CD4-positive, alpha-beta T cell treated with Interleukin-2 at 100 ng/mL for 4 hours (primary cell): ENCODE results near the gene SLC2A4.
A peak's percentile ranks its signal among the peaks of the same experiment; 100 is the strongest.

Source experiments
- DNase-seq: peaks from one replicate; pipeline ENCODE4 v3.0.0-alpha.2; 2020; ENCODE audit warnings: low spot score

SLC2A4 gene

DNA sequence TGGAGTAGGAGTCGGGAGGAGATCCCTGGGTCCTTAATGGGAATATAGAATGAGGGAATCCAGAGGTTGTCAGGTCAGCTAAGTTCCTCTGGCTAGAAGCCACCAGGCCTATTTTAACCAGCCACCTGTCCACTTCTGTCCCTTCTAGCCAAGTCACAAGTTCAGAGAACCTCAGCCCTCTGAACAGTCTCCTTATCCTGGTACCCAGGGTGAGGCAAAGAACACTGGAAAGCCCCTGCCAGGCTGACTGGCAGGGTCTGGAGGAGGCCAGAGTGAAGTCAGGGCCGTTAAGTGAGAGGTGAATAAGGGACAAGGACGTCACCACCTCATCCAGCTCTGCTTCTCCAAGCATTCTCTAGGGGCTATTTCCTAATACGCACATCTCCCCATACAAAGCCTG, 32.7 kb upstream of the SLC2A4 start:
- no peak for DNase-seq

DNA sequence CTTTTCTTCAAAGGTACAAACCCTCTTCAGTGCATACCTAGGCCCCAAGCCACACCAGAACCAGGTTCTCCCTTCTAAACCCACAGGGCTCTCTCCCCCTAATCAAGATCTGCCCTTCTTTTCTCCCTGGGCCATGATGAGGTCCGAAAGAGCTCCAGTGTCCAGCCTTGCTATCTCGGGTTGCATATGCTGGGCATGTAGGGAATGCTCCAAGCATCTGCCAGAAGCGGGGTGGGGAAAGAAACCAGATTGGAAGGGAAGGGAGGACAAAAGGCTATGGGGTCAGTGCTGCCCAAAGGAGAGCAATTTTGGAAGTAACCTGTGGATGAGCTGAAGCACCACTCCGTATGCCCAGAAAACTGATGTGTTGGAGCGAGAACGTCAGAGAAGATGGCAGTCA, 32.3 kb upstream of the SLC2A4 start:
- no peak for DNase-seq

DNA sequence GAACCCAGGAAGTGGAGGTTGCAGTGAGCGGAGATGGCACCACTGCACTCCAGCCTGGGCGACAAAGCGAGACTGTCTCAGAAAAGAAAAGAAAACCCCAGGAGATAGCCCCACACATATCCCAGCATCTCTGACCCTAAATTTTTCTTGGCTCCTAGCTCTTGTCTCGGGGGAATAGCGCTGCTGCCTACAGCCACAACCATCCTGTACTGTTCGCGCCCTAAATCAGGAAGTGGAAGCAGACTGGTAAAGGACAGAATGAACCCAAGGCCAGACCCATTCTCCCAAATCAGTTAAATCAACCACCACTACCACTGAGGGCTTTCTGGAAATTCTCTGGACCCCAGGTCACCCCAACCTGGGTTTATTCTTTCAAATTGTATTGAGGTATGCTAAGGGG, 31.7 kb upstream of the SLC2A4 start:
- DNase-seq, result no peak

DNA sequence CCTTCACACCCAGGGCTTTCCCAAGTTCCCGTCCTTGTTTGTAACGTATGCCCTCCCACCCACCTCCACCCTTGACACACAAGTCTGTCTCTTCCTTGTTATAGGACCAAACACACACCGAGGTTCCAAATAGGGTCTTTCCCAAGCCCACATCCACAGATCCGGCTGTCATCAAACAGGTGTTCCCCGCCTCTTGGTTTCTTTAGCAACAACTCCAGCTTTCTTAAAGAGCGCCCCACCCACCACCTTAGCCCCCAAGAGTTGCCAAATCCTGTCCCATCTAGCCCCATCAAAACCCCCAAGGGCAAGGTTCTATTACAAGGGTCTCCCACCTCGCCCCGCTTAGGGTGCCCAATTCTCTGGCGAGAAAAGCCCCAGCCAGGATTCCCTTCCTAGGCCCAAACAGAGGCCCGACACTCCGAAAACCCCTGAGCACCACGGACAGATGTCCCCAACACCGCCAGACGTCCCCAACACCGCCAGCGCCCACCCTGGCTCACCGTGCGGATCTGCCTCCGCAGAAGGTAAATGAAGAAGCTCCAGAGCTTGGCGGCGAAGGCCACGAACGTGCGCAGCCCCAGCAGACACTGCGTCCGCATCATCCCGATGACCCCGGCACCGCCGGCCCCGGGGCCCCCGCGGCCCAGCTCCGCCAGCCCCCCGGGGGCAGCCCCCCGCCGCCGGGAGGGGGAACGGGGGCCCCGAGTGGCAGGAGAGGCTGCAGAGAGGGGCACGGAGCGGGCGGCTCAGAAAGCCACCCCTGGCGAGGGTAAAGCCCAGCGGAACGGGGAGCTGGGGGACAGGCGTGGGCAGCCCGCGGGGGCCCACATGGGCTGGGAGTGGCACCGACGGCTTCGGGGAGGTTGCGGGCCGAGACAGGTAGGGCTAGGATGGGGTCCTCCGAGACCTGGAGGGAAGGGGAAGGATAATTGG, 30.6 kb upstream of the SLC2A4 start:
- no peak for DNase-seq

DNA sequence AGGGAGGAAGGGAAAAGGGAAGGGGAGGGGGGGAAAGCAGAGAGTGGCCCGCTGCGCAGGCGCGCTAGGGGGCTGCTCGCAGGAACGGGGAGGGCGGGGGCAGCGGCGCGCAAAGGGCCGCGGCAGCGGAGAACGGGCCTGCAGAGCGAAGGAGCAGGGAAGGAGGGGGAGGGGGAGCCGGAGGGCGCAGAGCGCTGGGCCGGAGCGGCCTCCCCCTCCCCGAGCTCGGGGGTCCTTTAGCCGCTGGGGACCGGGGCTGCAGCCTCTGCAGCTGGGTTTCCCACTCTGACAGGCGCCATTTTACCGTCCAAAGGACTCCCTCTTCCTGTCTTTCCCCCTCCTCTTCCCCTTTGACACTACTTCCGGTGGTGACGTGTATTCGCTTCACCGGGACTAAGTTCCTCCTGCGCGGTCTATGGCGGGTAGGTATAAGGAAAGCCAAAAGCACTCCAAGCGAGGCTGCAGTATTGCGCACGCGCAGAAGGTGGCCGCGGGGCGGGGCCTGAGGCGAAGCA, 29.8 kb upstream of the SLC2A4 start, which contains the start of gene CTDNEP1:
Gene CTDNEP1 (minus strand): TSS at position 74 of the 515 bp plus-strand sequence. CDS start 438 bp downstream, outside the sequence.
- peak; percentile 99 for DNase-seq

DNA sequence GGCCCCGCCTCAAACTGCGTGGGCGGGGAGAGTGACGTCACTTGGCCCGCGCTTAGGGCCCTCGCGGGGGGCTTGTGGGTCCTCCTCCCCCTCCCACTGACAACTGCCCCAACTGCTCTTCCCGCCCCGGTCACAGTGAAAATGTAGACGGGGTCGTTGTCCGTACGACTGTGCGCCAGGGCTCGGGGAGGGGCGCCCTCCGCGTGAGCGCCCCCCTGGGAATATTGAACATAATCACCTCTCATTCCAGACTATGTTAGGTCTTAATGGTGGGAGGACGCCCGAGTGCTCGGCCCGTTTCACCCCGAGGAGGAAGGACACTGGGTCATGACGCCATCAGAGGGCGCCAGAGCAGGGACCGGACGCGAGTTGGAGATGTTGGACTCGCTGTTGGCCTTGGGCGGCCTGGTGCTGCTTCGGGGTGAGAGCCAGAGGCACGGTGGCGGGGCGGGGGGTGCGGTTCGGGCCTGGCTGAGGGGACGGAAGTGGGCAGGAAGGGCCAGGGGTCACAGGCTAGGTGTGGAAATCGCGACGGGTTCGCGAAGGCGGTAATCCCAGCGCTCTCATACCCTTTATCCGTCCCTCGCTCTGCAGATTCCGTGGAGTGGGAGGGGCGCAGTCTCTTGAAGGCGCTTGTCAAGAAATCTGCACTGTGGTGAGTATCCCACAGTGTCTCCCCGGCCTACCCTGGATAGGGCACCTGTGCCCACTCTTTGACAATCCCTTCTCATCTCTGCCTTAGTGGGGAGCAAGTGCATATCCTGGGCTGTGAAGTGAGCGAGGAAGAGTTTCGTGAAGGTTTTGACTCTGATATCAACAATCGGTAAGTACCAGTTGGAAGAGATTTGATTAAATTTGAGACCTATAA, 29.1 kb upstream of the SLC2A4 start, which contains the start of gene ELP5:
Gene ELP5 (plus strand): TSS at position 40 of the 868 bp plus-strand sequence. CDS start 336 bp downstream, at position 376.
- peak; percentile 88 for DNase-seq

DNA sequence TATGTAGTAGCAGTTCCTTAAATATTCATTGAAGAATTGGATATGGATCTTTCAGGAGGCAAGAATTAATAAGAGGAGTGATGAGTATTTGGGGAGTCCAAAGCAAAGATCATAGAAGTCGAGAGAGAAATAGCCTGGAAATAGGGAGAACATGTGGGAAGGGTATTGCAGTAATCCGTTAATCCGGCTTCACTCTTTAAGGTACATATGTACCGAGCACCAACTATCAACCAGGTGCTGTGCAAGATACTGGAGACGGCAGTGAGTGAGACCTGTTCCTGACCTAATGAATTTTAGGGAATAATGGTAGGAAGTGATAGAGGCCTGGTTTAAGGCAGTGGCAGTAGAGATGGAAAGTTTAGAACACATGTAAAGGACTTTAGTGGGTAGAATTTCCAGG, 28.4 kb upstream of the SLC2A4 start:
- no peak for DNase-seq

DNA sequence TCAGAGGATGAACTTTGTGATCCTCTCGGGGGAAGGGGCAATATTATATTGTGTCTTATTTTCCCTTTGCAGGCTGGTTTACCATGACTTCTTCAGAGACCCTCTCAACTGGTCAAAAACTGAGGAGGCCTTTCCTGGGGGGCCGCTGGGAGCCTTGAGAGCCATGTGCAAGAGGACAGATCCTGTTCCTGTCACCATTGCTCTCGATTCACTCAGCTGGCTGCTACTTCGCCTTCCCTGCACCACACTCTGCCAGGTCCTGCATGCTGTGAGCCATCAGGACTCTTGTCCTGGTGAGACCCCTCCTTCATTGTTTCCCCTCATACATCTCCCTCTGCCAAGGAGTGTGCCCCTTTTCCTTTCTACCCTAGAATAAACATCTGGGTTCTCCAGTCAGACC, 27.0 kb upstream of the SLC2A4 start:
- DNase-seq, result no peak

DNA sequence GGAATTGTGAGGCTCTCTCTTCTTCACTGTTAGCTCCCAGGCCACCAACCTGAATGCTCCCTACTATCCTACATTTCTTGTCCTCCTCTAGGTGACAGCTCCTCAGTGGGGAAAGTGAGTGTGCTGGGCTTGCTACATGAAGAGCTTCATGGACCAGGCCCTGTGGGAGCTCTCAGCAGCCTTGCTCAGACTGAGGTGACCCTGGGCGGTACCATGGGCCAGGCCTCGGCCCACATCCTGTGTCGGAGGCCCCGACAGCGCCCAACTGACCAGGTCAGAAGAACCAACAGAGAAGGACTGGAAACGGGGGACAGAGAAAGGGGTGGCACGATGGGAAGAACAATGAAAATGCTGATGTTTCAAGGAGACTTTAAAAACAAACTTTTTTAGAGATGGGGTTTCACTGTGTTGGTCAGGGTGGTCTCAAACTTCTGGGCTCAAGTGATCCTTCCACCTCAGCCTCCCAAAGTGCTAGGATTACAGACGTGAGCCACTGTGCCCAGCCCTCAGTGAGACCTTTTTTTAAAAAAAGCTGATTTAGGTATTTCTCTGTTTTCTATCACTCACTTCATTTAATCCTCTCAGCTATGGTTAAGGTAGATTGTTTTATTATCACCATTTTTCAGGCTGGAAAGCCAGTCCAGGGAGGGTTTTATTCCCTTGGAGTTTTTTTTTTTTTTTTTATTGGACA, 24.6 kb upstream of the SLC2A4 start:
- DNase-seq, result no peak

DNA sequence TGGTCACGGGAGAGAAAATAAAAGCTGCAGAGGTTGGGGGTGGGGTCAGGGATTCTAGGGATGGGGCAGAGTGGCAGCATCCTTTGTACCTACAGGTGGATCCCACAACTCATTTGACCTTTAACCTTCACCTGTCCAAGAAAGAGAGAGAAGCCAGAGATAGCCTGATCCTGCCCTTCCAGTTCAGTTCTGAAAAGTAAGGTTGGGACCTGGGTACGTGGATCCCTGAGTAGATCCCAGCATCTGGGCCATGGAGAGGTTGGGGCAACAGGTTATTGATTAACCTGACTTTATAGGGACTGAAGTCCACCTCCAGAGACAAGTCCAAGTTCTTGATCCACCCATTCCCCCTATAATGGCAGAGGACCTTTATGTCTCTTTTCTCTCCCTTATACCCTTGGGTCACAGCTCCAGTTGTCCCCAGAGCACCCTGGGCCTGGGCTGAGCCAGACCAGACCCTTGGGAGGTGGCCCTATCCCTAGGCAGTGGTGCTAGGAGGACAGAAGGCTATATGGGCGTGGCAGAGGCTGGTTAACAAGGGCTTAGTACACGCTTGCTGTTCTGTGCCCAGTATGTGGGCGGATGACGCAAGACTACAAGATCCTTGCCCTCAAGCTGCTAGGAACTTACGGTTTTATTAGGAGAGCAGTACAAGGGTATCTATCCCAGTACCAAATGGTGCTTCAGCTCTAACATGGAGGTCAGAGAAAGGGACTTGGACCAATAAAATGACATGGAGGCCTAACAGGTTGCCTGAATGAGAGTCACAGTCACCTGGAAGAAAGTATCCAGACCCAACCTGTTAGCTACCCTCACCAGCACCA, 22.6 kb upstream of the SLC2A4 start:
- DNase-seq, result no peak

DNA sequence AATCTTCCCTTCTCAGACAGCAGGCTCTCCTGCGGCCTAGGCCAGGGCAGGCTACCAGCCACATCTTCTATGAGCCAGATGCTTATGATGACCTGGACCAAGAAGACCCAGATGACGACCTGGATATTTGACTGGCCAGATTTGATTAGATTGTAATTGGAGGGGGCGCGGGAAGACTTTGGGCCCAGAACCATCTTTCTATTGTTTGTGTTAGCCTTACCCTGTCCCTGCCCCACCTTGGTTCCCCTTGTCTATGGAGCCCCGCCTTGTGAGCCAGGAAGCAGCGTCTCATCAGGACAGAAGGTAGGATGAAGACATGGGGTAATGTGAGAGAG, 22.0 kb upstream of the SLC2A4 start:
- DNase-seq, result no peak

DNA sequence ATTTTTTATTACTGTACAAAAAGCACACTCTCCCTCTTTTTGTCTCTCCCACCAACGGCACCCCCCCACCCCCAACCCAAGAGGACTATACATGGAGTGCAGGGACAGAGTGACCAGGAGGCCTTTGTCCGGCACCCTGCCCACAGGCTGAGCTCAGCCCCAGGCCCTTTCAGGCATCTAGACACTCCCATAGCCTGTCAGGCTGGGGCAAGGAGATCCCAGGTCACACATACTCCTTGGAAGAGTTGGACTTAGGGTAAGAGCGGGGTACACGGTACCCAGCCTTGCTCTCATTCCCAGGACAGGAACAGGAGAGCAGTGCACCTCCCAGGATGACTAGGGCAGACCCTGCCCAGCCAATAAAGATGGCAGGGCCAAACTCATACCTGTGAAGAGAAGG, 21.4 kb upstream of the SLC2A4 start:
- no peak for DNase-seq

DNA sequence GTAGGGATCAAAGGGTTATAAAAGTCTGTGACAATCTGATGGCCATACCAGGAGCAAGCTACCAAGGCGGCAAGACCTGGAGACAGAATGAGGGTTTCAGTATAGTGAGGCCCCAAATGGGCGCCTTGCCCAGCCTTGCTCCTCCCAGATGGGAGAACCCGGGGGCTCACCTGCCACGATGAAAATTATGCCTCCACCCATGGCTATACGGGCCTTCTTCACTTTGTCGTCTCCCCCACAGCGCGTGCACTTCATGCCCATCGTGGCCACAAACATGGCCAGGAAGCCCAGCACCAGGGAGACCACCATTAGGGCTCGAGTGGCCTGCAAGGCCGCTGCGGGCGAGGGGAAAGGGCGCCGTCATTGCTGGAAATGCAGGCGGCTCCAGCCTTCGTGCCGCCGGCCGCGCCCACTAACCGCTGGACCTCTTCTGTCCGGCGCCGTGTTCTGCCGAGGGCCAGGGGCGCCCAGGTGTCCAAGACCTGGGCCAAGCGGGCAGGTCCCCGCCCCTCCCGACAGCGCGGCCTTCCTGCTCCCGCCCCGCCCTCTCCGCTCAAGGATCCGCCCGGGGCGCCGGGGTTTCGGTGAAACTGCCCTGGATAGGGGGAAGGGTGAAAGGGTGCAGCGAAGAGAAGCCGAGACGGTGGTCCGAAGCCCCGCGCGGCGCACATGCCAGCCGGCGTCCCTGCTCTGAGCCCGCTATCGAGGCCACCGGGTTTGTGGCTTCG, 20.7 kb upstream of the SLC2A4 start:
- no peak for DNase-seq

DNA sequence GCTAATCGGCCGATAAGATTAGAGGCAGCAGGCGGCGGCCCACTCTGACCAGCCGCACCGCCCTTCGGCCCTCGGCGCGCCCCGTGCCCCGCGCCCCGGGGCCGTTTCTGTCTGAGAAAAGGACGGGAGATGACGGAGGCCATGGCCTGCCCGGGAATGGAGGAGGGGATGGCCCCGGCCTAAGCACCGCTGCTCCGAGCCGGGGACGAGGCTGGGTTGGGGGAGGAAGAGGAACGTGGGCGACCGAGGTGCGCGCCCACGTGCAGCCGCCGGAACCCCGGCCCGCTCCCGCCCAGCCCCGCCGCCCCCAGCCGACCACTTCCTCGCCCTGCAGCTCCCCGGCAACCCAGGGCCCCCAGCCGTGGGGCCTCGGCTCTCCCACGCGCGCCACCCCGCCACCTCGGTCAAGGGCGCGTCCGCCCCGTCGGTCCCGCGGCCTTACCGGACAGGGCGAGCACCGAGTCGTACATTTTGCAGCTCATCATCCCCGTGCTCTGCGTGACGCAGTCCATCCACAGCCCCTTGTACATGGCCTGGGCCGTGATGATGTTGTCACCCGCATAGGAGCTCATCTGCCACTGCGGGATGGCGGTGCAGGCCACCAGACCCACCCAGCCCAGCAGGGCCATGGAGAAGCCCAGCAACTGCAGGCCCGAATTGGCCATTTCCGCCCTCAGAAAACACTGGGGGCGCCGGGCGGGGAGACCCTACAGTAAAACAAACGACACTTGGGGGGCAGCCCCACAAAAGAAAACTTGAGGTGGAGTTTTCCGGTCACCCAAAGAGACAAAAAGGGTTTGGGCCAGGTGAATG, 19.9 kb upstream of the SLC2A4 start:
- no peak for DNase-seq

DNA sequence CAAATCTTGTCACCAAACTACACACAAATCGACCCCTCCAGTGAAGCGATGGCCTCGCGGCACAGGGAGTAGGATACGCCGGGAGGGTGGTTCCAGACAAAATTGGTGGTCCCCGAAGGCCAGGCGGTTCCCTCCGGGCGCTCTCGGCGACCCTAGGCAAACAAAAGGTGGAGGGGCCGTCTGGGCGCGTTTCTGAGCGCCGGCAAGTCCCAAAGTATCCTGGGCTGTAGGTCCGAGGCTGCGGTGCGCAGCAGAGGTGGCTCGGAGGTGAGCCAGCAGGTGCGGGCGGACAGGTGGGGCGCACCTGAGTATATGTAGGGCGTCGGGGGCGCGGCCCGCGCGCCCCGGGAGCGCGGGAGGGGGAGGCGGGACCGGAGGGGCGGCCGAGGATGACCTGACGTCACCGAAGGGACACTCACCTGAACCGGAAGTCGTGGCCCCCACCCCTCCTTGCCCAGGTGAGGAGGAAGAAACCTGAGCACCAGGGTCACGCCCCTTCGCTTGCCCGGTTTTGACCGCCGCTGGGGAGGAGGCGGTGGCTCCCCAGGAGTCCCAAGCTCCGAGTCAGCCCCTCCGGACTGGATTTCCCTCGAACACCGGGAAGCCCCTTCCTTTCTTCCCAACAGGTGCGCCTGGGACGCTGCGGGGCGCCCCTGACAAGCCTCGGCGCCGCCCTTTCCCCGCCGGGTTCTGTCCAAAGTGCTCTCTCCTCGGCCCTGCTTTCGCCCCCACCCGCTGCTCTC, 19.2 kb upstream of the SLC2A4 start, which contains the start of gene CLDN7:
Gene CLDN7 (minus strand): TSS at position 287 of the 743 bp plus-strand sequence. CDS start 435 bp downstream, outside the sequence.
- DNase-seq, result no peak

DNA sequence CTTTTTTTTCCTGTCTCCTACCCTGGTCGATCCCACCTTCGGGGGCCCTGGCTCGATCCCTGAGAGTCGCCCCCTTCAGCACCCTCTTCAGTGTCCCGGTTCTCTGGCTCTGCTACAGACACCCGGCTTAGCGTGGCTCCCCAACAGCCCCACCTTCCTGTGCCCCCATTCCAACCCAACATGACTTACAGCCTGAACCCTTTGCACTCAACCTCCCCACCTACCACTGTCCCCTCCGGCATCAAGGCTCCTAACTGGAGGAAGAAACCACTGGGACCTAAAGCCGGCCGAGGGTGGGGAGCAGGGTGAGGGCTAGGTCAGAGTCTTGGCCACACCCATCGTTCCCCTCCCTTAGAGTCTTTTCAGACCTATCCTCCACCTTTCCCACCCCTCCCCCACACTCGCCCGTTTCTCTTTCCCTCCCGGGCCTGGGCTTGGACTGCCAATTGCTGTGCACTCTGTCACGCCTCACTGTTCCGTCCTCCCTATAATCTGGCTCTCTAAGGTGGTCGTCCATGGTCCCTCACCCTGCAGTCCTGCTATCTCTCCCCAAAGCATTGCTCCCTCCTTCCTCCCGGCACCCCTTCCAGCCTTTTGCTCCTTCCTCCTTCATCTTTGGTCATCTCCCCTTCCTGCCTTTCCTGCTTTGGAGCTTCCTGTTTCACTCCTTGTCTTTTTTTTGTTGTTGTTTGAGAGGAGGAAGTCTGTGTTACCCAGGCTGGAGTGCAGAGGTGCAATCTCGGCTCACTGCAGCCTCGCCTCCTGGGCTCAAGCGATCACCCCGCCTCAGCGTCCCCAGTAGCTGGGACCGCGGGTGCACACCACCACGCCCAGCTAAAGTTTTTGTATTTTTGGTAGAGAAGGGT, 18.4 kb upstream of the SLC2A4 start:
- DNase-seq, result no peak

DNA sequence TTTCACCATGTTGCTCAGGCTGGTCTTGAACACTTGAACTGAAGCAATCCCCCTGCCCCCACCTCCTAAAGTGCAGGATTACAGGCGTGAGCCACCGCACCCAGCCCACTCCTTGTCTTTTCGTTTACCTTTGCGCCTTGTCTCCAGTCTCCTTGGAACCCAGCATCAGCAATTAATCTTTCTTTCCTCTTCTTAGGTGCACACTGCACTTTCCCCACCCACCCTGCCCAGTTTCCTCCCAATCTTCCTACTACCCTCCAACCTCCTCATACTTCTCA, 17.8 kb upstream of the SLC2A4 start:
- no peak for DNase-seq

DNA sequence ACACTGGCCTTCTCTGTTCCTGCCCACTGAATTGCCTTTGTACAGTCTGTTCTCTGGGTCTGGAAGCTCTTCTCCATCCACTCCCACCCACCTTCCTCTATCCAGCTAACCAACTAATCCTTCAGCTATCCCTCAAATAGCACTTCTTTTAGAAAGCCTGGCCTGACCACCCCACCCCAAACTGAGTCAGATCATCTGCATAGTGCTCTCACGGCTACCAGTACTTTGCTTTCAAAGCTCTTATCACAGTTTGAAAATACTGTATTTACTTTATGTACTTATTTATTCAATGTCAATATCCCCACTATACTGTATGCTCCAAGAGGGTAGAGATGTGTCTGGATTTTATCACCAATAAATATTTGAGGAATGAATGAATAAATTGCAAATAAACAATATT, 14.7 kb upstream of the SLC2A4 start:
- DNase-seq, result no peak
